DOHH2 (cell line): ENCODE results near the gene NFX1.

ENCODE experiments used
- H3F3A ChIP-seq: fragments of 200-600 bp; sonication (generic), shearing (Covaris generic); 2 replicates; pipeline ENCODE4 v1.6.0; 2016; ENCODE audit warnings: antibody characterized with exemption, mild to moderate bottlenecking; ENCODE audit not compliant: control insufficient read depth, insufficient read depth
- H3K27ac ChIP-seq: fragments of 200-600 bp; sonication (generic); 2 replicates; pipeline ENCODE4 v1.5.1; 2014; ENCODE audit warnings: low read depth, mild to moderate bottlenecking, low read length, moderate library complexity
- H3K27me3 ChIP-seq: fragments of 200-600 bp; sonication (generic); 2 replicates; pipeline ENCODE4 v1.6.1; 2014; ENCODE audit warnings: mild to moderate bottlenecking, low read length, mixed read lengths; ENCODE audit not compliant: control insufficient read depth
- H3K36me3 ChIP-seq: fragments of 200-600 bp; sonication (generic); 2 replicates; pipeline ENCODE4 v1.6.1; 2014; ENCODE audit warnings: mild to moderate bottlenecking, low read length, moderate library complexity, mixed read lengths; ENCODE audit not compliant: control insufficient read depth
- H3K4me1 ChIP-seq: fragments of 200-600 bp; sonication (generic); 2 replicates; pipeline ENCODE4 v1.6.1; 2014; ENCODE audit warnings: mild to moderate bottlenecking, low read length, mixed read lengths; ENCODE audit not compliant: control insufficient read depth
- H3K4me2 ChIP-seq: fragments of 200-600 bp; sonication (generic); 2 replicates; pipeline ENCODE4 v1.6.0; 2014; ENCODE audit warnings: mild to moderate bottlenecking, low read length, moderate library complexity
- H3K4me3 ChIP-seq: fragments of 200-600 bp; sonication (generic); 2 replicates; pipeline ENCODE4 v1.5.1; 2014; ENCODE audit warnings: mild to moderate bottlenecking, low read length, mixed read lengths
- H3K79me2 ChIP-seq: fragments of 200-600 bp; sonication (generic); 2 replicates; pipeline ENCODE4 v1.6.1; 2014; ENCODE audit warnings: mild to moderate bottlenecking, low read length, mixed read lengths; ENCODE audit not compliant: control insufficient read depth
- H3K9me2 ChIP-seq: fragments of 200-600 bp; sonication (generic); replicated peaks from 2 replicates; pipeline ENCODE4 v1.6.1; 2014; ENCODE audit warnings: mild to moderate bottlenecking, low read length, mixed read lengths; ENCODE audit not compliant: control insufficient read depth
- H3K9me3 ChIP-seq: fragments of 200-600 bp; sonication (generic); 2 replicates; pipeline ENCODE4 v1.6.1; 2014; ENCODE audit warnings: antibody characterized with exemption, low read length, mixed read lengths; ENCODE audit not compliant: control insufficient read depth, insufficient read depth
- H4K20me1 ChIP-seq: fragments of 200-600 bp; sonication (generic); 2 replicates; pipeline ENCODE4 v1.6.0; 2014; ENCODE audit warnings: low read depth, mild to moderate bottlenecking, antibody characterized with exemption, low read length, moderate library complexity; ENCODE audit not compliant: control insufficient read depth, insufficient read depth
- CTCF ChIP-seq: fragments of 200-600 bp; sonication (generic); IDR thresholded peaks from one replicate; pipeline ENCODE4 v1.5.1; 2014; ENCODE audit warnings: antibody characterized with exemption, mild to moderate bottlenecking, low read depth, low read length; ENCODE audit not compliant: poor library complexity, severe bottlenecking
- EZH2phosphoT487 ChIP-seq: fragments of 200-600 bp; sonication (generic); IDR thresholded peaks from 2 replicates; pipeline ENCODE4 v1.6.1; 2017; ENCODE audit warnings: borderline replicate concordance, mild to moderate bottlenecking, antibody characterized with exemption, low read length, moderate library complexity, mixed read lengths

Gene NFX1

GRCh38 chr9:33403941-33404787 lies 113.8 kb downstream of the NFX1 start:
- no peak overlapping the region for H3K4me2 ChIP-seq
- no peaks in the 10 kb centered on the region for H3K4me1 ChIP-seq
- H3F3A ChIP-seq, result no peaks in the 10 kb centered on the region
- no peak overlapping the region for H3K27ac ChIP-seq
- no peaks in the 10 kb centered on the region for H3K36me3 ChIP-seq
- no peaks in the 10 kb centered on the region for H3K9me3 ChIP-seq
- no peaks in the 10 kb centered on the region for H4K20me1 ChIP-seq
- TF ChIP-seq EZH2phosphoT487, result no peak
- TF ChIP-seq CTCF, result no peak
- no peaks in the 10 kb centered on the region for H3K9me2 ChIP-seq
- no peaks in the 10 kb centered on the region for H3K79me2 ChIP-seq
- H3K4me3 ChIP-seq, result no peak overlapping the region
- no peaks in the 10 kb centered on the region; the same call in 1 of the 2 replicates for H3K27me3 ChIP-seq

GRCh38 chr9:33404788-33405362 lies 114.6 kb downstream of the NFX1 start:
- Histone ChIP-seq H3K36me3 (no peaks in the 10 kb centered on the region), H3K27ac (no peak overlapping the region), H3K4me2 (no peak overlapping the region), H3K9me3 (no peaks in the 10 kb centered on the region), H3F3A (no peaks in the 10 kb centered on the region), H3K4me1 (no peaks in the 10 kb centered on the region), H4K20me1 (no peaks in the 10 kb centered on the region), H3K4me3 (no peak overlapping the region), H3K9me2 (no peaks in the 10 kb centered on the region), H3K27me3 (no peaks in the 10 kb centered on the region), H3K79me2 (no peaks in the 10 kb centered on the region)
- no peak for TF ChIP-seq CTCF
- no peak for TF ChIP-seq EZH2phosphoT487

GRCh38 chr9:33407061-33407460 lies 116.7 kb downstream of the NFX1 start:
- no peak overlapping the region for H3K27ac ChIP-seq
- H3K4me2 ChIP-seq, result no peak overlapping the region
- no peaks in the 10 kb centered on the region for H3K9me3 ChIP-seq
- no peaks in the 10 kb centered on the region for H4K20me1 ChIP-seq
- no peaks in the 10 kb centered on the region for H3K36me3 ChIP-seq
- no peaks in the 10 kb centered on the region for H3F3A ChIP-seq
- H3K9me2 ChIP-seq, result no peaks in the 10 kb centered on the region
- no peaks in the 10 kb centered on the region for H3K79me2 ChIP-seq
- TF ChIP-seq EZH2phosphoT487, result no peak
- TF ChIP-seq CTCF, result no peak
- H3K4me3 ChIP-seq, result no peak overlapping the region
- H3K27me3 ChIP-seq, result no peaks in the 10 kb centered on the region
- H3K4me1 ChIP-seq, result no peaks in the 10 kb centered on the region
